ENCODE data around the gene C2orf92. TPM values are rescaled to one million over a fixed set of nuclear protein-coding genes. Genes with fewer than 3 reads are reported as not detected.
"Not testable (repeated sequence)": the region's sequence is repeated elsewhere in the genome, so short reads cannot be mapped to it uniquely, and the experiment has no call there.

C2orf92 gene
- total RNA-seq, 1 experiment from 2014 or later, result 2.2 TPM

DNA sequence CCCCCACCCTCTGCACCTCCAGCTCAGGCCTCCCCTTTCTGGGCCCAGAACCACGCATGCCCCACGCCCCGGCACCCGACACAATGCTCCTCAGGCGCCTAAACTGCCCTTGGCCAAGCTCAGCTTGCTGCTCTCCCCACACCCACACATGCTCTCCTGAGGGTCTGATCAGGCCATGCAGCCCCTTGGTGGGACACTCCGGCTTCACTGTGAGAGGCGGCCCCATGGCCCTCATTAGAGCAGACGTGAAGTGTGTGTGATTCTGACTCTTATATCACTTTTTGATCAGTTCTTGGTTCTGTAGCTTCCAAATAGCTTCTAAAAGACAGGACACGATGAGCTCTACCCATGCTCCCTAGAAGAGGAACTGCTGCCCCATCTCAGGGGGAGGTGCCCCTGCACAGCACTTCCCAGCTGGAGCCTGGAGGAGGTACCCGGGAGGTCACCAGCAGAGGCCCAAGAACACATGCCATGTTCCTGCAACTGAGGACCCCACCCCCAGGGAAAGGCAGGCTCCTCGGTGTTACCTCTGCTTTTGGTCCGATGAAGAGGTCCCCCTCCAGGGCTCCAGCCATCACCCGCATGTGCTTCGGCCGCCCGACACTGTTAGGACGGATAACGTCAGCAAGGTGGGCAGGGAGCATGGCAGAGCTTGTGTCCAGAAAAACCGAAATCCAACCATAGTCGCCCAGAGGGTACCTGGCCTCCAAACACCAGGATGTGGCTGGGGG, 9.3 kb upstream of the C2orf92 start:
- DNase-seq (ENCODE audit: low spot score), result no peak

DNA sequence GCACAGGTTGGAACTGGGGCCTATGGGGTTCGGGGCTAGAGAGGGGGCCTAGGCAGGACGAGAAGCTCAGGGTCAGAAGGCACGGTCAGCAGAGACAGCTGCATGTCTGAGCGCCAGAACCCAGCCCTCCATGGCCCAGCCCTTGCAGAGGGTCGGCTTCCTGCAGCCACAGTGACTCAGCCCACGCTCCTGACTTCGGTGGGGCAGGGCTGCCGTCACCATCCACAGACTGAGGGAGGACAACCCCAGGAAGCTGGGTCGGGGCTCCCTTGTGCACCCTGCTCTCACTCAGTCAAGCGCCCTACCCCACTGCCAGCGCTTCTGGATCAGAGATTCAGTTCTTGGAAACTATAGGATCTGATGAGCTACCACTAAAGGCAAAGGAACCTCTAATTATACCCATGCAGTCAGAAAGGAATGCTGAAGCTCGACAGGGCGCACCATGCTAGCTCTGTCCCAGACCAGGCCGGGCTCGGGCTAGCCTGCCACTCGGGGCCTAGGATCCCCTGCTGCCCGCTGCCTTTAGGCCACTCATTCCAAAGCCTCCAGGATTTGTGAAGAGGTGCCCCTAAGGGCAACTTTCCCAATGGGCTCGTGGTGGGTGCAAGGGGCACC, 8.6 kb upstream of the C2orf92 start:
- no peak for DNase-seq (ENCODE audit: low spot score)

DNA sequence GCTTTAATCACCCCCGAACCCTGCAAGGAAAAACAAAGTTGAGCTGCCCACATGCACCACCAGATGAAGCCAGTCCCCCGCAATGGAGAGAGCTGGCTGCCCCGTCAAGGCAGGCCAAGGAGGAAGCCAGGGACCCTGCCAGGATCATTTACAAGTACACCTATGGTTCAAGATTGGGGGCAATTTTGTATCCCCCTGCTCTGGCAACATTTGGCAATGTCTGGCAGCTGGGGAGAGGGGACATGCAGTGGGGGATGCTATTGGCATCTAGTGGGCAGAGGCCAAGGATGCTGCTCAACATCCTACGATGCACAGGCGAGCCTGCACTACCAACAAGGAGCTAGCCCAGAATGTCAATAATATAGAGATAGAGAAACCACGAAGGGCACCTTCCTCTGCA, 7.6 kb upstream of the C2orf92 start:
- no peak for DNase-seq (ENCODE audit: low spot score)

DNA sequence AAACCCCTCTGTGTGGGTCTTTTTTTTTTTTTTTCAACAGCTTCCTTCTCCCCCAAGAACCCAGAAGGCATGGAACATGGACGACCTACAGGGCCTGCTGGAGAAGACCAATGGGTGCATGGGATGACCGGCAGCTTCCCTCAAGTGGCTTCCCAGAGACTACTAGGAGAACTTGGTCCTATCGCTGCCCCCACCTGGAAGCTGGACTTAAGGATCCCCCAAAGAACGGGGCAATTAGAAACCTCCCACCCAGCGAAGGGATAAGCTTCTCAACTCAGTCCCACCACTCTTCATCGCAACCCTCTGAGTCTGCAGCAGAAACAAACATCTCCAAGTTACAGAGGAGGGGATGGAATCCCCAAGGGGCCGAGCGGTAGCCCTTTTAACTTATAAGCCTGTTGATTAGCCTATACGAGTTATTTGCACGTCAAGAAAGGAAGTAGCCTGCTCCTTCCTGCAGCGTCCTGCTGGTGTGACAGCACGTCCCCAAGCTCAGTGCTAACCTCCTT, 7.1 kb upstream of the C2orf92 start:
- no peak for DNase-seq (ENCODE audit: low spot score)

DNA sequence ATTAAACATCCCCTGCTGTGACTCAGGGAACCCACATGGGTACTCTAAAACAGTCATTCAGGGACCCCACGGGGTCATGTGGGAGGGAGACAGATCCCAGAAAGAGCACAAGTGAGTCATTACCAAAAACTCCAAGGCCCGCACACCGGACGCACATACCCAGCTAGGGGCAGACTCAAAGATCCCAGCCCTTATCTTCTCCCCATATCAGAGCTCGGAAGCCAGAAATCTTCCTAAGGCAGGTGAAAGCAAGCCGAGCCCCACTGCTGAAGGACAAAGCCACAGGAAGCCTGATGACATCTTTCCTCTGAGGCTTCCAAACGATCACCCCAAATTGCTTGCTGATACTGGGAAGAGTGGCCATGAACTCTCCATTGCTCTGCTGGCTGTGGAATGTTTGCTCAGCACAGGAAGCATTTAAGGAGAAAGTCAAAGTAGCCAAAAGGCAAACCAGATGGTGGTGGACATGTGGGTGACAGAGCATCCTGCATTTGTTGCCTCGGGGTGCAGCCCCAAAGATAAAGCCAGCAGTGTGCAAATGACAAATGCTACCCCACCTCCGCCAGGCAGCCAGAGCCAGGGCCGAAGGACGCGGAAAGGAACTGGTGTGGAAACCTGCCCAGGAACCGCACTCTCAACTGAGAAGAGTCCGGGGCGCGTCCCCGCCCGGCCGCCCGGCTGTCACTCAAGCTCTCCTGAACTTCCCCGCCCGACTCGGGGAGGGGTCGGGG, 6.5 kb upstream of the C2orf92 start:
- peak; percentile 56 for DNase-seq (ENCODE audit: low spot score)

DNA sequence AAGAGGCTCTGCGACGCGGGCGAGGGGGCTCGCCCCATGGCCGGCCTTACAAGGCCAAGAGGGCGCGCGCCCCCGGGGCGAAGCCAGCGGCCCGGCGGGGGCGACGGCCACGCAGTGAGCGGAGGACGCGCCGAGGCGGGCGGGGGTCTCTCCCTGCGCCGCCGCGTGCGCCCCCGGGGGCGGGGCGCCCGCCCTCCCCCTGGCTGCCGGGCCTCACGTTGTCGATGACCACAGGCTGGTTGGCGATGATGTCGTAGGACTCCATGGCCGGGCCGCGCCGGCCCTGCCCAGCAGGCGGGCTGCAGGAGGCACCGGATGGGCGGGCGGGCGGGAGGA, 5.9 kb upstream of the C2orf92 start:
- no peak for DNase-seq (ENCODE audit: low spot score)

DNA sequence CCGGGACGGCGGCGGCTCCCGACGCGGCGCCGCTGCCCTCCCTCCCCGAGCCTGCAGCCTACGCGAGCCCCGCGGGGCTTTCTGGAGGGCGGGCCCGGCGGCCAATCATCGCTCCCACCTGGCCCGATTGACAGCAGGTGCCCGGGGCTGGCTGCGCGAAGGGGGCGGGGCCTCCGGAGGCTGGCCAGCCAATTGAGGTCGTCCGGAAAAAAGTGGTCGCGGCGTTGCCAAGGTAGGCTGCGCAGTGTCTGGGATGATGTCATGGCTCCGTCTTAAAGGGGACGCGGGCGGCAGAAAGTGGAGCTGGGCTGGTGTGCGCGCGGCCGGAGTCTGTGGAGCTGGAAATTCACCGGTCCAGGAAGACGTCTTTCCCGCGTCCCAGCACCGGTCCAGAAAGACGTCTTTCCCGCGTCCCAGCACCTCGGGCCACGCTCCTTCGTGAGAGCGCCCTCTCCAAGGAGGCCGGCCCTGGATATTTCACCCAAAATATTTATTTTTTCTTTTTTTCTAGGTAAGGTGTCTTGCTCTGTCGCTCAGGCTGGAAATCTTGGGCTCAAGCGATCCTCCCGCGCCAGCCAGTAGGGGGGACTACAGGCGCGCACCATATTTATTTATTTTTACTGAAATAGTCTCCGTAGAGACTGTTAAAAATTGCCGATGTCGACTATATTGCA, 5.4 kb upstream of the C2orf92 start, which contains the start of gene ACTR1B:
ACTR1B (minus strand) TSS at position 83 of the 674 bp plus-strand sequence. CDS start 154 bp downstream, outside the sequence.
- DNase-seq (ENCODE audit: low spot score), result peak; percentile 97

DNA sequence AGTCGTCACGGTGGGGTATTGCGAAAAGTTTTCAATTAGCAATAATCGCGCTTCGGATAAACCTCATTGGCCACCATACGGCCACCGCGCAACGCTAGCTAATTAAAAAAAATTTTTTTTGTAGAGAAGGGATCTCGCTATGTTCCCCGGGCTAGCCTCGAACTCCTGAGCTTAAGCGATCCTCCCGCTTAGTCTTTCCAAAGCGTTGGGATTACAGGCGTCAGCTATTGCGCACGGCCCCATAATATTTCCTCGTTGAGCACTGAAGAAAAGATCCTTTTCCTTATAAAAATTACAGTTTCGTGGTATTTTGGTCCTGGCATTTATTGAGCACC, 4.9 kb upstream of the C2orf92 start:
- no peak for DNase-seq (ENCODE audit: low spot score)

DNA sequence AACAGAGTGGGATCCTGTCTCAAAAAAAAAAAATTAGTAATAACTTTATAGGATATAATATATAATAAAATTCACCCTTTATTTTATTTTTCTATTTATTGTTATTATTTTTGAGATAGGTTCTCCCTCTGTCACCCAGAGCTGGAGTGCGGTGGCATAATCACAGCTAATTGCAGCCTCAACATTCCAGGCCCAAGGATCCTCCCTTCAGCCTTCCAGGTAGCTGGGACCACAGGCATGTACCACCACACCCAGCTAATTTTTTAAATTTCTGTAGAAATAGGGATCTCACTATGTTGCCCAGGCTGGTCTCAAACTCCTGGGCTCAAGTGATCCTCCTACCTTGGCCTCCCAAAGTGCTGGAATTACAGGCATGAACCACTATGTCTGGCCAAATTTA, 958 bp downstream of the C2orf92 start:
- no peak for DNase-seq (ENCODE audit: low spot score)

DNA sequence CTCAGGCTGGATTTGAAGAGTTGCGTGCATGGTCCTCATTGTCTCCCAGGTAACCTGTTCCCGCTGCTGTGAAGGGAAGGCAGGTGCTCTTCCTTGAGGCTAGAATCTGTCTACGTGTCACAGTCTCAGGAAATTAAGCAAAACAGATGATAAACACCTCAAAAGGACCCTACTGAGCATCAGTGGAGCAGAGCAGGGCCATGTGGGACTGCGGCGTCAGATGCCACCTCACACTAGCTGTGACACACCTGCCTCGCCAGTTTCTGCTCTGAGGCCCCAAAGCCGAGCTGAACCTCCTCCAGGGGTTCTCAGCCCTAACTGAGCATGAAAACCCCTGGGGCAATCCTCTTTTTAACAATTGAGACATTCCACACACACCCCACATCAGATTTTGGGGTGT, 2.0 kb downstream of the C2orf92 start:
- DNase-seq (ENCODE audit: low spot score), result no peak

DNA sequence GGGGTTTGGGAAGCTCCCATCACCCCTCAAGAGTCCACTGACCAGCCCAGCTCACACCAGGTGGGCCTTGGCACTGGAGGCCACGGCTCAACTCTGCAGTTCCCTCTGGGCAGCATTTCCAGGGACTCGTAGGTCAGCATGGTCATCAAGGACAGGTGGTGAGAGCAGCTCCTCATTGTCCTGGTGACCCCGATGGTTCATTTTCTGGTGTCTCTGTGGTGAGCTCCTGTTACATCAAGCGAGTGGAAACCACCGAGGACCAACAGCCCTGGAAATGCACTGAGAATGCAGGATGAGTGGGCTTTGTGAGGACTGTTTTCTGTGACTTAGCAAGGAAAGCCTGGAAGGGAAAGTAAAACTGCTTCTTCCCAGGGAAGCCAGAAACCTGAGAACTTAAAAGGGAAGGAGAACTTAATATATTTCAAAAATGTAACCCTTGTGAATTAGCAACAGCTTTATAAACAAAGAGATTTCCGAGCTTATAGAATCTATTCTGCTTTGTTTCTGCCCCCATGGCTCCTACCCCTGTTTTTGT, 3.2 kb downstream of the C2orf92 start:
- not testable (repeated sequence) for DNase-seq (ENCODE audit: low spot score)

DNA sequence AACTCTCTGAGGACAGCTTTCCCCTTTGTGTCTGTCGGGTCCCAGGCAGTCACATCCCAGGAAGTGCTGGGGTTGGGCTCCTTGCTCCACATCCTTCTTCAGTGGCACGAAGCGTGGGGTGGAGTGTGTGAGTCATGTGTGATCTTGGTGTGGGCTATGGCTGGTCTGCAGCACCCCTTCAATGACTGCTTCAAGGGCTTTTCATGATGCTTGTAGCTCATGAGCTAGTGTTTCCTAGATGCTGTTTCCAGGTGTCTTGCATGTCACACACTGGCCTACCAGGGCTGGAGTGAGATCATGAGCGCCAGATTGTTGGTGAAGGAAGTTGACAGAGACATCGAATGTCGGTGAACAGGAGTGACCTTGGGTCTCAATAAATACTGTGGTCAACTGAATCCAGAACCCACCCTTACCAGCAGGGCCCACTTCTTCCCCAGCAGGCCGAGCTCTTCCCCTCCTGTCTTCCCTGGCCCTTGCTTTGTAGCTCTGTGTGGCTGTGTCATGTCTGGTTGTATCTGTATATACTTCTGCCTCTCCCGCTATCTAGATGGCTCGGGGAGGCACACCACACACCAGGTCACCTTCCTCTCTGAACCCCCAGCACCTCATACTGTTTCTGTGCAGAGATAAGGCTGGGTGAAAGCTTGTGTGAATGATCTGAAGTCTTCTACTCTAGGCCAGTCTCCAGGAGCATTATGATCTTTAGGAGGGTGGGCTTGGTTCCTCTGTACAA, 3.8 kb downstream of the C2orf92 start:
- no peak for DNase-seq (ENCODE audit: low spot score)

DNA sequence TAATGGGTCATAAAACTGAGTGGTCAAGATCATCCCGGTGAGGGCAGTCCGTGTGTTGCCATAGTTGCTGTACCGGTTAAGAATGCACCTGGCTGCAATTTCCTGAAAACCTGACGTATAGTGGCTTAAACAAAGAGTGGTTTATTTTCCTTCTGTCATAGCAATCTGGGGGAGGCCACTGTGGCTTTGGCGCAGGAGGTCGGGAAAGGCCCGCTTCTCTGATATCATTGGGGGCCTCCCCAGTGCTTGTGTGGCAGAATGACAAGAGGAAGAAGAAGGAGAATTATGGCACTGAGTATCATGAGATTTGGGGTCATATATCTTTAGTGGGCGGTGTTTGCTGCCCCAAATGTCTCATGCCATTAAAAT, 4.4 kb downstream of the C2orf92 start:
- no peak for DNase-seq (ENCODE audit: low spot score)

DNA sequence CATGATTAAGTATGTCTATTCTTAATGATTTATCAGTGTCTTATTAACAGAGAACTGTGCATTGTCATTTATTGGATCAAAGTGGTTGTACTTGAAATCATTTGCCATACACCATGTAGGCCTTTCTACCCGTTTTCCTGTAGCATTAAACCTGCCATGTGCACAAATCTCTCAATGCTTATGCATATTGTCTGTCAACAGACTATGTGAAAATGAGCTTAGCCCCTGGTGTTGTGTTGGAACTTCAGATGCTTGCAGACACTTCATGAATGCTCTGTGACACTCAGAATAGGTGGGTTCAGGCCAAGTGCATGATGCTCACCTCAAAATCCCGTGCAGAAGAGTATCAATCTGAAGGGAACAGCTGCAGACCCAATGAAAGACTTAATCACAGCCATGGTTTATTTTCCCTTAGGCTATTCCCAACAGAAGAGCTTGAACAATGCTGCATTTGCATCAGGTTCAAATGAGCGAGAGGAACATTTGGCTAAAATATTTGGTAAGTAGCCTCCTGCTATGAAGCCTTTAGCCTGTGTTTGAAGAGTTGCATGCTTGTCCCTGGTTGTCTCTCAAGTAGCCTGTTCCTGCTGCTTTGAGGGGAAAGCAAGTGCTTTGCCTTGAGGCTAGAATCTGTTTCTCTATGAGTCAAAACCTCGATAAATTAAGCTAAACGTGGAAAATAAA, 6.1 kb downstream of the C2orf92 start:
- no peak for DNase-seq (ENCODE audit: low spot score)

DNA sequence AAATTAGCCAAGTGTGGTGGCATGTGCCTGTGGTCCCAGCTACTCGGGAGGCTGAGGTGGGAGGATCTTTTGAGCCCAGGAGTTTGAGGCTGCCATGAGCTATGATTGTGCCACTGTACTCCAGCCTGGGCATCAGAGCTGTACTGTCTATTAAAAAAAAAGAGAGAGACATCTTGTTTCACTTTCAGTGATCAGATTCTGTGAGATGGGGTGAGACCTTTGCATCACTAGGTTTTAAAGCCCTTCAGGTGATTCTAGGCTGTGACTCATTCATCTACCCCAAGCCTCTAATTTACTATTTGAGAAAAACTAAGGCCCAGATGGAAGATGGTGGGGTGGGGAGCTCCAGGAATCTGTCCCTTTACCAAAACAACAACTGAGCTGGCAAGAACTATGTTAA, 7.1 kb downstream of the C2orf92 start:
- no peak for DNase-seq (ENCODE audit: low spot score)

DNA sequence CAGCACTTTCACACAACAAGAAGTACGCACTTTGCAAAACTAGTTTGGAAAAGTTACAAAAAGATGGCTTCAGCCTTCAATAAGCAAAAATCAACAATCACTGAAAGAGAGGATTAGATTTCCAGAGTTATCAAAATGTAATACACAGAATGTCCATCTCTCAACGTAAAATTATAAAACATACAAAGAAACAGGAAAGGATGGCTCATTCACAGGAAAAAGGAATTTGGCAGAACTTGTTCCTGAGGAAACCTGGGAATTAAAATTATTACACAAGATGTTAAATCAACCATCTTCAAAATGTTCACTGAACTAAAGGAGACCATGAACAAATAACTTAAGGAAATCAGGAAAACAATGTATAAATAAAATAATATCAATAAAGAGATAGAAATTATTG, 8.0 kb downstream of the C2orf92 start:
- no peak for DNase-seq (ENCODE audit: low spot score)

DNA sequence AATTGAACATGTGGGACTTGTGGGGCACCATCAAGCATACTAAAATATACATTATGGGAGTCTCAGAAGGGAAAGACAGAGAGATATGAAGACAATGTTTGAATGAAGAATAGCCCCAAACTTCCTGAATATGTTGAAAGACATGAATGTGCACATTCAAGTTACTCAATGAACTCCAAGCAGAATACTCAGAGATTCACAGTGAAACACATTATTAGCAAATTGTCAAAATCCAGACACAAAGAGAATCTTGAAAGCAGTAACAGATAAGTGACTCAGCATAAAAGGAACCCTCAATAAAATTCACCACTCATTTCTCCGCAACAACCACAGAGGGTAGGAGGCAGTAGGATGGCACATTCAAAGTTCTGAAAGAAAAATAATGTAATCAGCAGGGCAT, 8.8 kb downstream of the C2orf92 start:
- DNase-seq (ENCODE audit: low spot score), result no peak

DNA sequence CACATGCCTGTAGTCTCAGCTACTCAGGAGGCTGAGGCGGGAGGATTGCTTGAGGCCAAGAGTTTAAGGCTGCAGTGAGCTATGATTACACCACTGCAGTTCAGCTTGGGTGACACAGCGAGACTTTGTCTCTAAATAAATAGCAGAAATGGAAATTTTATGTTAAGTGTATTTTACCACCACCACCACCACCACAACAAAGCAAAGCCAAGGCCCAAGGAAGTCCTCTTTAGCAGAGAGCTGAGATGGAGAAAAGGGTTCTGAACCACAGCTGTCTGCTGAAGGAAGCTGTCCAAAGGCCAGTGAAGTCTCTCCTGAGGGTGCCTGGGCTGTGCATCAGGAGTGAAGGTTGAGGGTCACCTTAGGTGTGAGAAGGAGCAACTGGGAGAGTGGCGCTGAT, 17.7 kb downstream of the C2orf92 start:
- not testable (repeated sequence) for DNase-seq (ENCODE audit: low spot score)

DNA sequence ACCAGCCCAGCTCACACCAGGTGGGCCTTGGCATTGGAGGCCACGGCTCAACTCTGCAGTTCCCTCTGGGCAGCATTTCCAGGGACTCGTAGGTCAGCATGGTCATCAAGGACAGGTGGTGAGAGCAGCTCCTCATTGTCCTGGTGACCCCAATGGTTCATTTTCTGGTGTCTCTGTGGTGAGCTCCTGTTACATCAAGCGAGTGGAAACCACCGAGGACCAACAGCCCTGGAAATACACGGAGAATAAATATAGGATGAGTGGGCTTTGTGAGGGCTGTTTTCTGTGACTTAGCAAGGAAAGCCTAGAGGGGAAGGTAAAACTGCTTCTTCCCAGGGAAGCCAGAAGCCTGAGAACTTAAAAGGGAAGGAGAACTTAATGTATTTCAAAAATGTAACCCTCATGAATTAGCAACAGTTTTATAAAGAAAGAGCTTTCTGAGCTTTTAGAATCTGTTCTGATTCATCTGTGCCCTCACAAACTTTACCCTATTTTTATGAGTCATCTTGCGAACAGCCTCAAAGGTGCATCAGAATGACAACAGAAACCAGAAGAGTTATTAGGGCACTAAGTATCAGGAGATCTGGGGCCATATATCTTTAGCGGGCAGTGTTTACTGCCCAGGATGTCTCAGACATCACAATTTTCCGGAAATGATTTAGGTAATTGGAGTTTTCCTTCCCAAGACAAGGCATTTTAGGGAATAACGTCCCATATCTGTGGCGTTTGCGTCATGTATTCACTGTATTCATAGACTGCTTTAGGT, 18.7 kb downstream of the C2orf92 start:
- peak; percentile 22 for DNase-seq (ENCODE audit: low spot score)

DNA sequence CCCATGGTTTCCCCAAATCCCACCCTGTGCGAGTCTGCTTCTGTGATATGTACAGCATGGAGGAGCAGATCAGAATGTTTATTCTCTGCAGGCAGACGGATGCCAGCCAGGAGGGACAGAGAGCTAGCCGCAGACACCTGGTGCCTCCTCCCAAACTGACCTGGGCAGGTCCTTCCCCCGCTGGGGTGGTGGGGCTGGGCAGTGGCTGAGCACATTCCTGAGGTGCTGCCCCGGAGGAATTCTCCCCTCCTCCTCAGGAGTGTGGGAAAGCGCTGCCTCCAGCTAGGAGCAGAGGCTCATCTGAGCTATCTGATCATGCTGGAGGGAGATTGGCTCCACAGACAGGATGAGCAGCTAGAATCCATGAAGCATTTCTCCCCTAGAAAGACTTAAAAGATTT, 21.7 kb downstream of the C2orf92 start:
- DNase-seq (ENCODE audit: low spot score), result no peak

Measured in HT-29 (cell line).